ENCODE data around the gene HGD. TPM values are rescaled to one million over a fixed set of nuclear protein-coding genes. Genes with fewer than 3 reads are reported as not detected.

Gene HGD
- total RNA-seq, 1 experiment from 2014 or later, result not detected

- in situ Hi-C loops (cut with HindIII; ENCODE audit: low sequenced_read_pairs), result no loop called here
- DNase-seq (ENCODE audit: low spot score), result no peak
Observed at GRCh38 chr3:120602682-120603081, 79.4 kb downstream of the HGD start.

DNA sequence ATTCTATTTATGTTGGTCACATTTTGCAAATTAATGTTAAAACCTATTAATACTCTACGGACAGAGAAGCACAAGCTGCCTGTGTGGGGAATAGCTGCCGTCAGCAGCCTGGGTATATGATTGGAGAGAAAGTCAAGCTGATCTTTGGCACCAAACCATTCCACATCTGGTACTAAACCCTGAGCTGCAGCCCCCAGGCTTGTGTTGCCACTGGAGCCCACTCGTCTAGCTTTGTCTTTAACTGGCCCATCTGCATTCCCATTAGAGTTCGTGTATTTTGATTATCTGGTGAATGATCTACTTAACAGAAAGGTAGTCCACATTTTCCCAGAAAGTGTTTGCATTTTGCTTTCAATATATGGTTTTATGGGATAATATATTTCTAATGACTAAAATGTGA, 80.5 kb downstream of the HGD start:
- DNase-seq (ENCODE audit: low spot score), result peak; percentile 23
- in situ Hi-C loops (cut with HindIII; ENCODE audit: low sequenced_read_pairs), result no loop called here

DNA sequence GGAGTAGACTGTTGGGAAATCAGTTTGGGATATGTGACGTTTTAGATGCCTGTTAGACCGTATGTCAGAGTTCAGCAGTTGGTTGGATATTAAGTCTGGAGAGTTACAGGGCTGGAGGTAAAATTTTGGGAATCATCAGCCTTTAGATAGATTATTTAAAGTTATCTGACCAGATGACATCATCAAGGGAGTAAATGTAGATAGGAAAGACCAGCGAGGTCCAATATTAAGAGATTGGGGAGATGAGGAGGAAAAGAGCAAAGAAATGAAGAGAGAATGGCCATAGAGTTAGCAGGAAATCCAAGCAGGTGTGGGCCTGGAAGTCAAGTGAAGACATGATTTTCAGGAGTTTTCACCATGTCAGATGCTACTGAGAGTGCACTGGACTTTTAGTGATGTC, 82.8 kb downstream of the HGD start:
- no peak for DNase-seq (ENCODE audit: low spot score)
- in situ Hi-C loops (cut with HindIII; ENCODE audit: low sequenced_read_pairs), result no loop called here

DNA sequence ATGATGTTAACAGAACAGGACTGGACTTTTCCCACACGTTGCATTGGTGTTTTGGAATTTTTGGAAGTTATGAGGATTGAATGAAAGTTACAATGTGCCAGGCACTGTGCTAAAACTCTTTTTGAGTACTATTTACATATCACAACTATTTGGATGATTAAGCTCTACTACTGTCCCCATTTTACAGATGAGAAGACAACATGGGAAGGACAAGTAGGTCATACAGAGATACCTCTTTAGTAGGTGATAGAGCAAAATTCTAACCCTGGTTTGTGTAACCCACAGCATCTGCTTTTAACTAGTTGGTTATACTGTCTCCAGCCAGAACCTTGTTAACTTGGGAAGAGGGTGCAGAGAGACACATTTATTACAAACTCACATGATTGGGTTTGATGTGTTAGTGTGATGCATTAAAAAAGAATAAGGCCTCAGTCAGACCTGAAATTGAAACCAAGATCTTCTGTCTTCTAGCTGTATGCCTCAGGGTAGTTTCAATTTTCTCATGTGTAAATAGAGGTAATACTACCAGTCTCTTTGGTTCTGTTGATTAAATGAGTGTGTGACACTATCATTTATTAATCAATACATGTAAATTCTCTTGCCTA, 84.5 kb downstream of the HGD start:
- no peak for DNase-seq (ENCODE audit: low spot score)
- in situ Hi-C loops (cut with HindIII; ENCODE audit: low sequenced_read_pairs), result no loop called here

GRCh38 chr3:120596853-120597223, 85.2 kb downstream of the HGD start:
- no peak for DNase-seq (ENCODE audit: low spot score)
- in situ Hi-C loops (cut with HindIII; ENCODE audit: low sequenced_read_pairs), result no loop called here

- in situ Hi-C loops (cut with HindIII; ENCODE audit: low sequenced_read_pairs), result no loop called here
- DNase-seq (ENCODE audit: low spot score), result peak; percentile 98
Observed at GRCh38 chr3:120596116-120596852, 85.8 kb downstream of the HGD start, which contains the start of gene NDUFB4. TSS of gene NDUFB4 (plus strand) at chr3:120596336. CDS start at chr3:120596360, 24 bp downstream.

DNA sequence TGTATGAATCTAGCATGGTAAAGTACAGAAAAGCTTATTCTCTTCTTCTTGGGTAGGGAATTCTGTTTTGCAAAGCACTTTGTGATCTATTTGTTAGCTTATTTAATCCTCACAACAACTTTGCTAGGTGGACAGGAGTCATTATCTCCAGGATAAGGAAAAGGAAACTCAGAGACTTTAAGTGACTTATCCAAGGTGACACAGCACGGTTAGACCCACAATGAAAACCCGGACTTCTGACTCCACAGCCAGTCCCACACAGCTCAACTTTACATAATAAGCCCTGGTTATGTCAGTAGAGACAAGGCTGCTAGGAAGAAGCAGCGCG, 86.3 kb downstream of the HGD start:
- in situ Hi-C loops (cut with HindIII; ENCODE audit: low sequenced_read_pairs), result no loop called here

GRCh38 chr3:120587332-120587975, 94.6 kb downstream of the HGD start:
- in situ Hi-C loops (cut with HindIII; ENCODE audit: low sequenced_read_pairs), result no loop called here
- DNase-seq (ENCODE audit: low spot score), result no peak

More for the DNA sequence above, 86.3 kb downstream of the HGD start:
- no peak for DNase-seq (ENCODE audit: low spot score)

Other genes starting within 250 kb of the HGD start
- 117 and 179 TPM in 2 replicates for gene FSTL1, start 231.2 kb downstream of the HGD start, total RNA-seq (2014; rRNA removed; shearing (Covaris generic))
- 127 and 148 TPM in 2 replicates for gene NDUFB4, start 85.9 kb downstream of the HGD start, total RNA-seq (2014; rRNA removed; shearing (Covaris generic))
- gene RABL3, start 60.3 kb upstream of the HGD start, total RNA-seq (2014; rRNA removed; shearing (Covaris generic)), result 7.0 and 8.9 TPM in 2 replicates
- 20.4 and 35.4 TPM in 2 replicates for gene GTF2E1, start 60.5 kb upstream of the HGD start, total RNA-seq (2014; rRNA removed; shearing (Covaris generic))
- not detected in 2 replicates for gene STXBP5L, start 226.0 kb upstream of the HGD start, total RNA-seq (2014; rRNA removed; shearing (Covaris generic))

Measured in G401 (cell line).